Epithelial cell of proximal tubule (primary cell): ENCODE results near the gene FRMD3. TPM values are rescaled to one million over a fixed set of nuclear protein-coding genes. Genes with fewer than 3 reads are reported as not detected.

Experiments
- DNase-seq: peaks from one replicate; pipeline ENCODE4 v3.0.0-alpha.2; 2011; ENCODE audit warnings: low read depth
- H3K4me3 ChIP-seq: 2 replicates; pipeline ENCODE4 v1.5.1; 2011; ENCODE audit warnings: low read depth, mild to moderate bottlenecking, low read length
- CTCF ChIP-seq: conservative IDR thresholded peaks from 2 replicates; pipeline ENCODE4 v1.5.1; 2012; ENCODE audit warnings: low read depth, mild to moderate bottlenecking, low read length
- total RNA-seq: library from RNA; depleted of rRNA; stranded (reverse); fragments of >200 nt; gene quantifications from 2 replicates; pipeline ENCODE4 v1.2.3, GENCODE V29; 2015

FRMD3 gene
- total RNA-seq, 1 donor from 2014 or later, result 2.4 TPM

DNA sequence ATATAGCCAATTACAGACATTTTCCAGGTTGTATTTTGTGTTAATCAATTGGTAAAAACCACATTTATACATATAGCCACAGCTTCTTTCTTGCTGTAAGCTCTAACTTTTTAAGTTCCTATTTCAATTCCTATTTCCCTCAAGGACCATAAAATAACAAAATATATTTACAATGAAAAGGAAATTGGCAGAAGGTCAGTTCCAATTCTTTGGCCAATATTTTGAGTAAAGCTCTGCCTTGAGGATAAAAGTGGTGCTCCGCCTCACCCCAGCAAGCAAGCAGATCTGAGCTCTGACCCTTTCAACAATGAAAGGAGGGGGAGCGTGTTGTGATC is 271.9 kb downstream of the FRMD3 start:
- no peak overlapping the region for H3K4me3 ChIP-seq
- DNase-seq, result no peak
- TF ChIP-seq CTCF, result no peak

- TF ChIP-seq CTCF, result no peak
- no peak overlapping the region for H3K4me3 ChIP-seq
- DNase-seq, result no peak
These were observed 273.9 kb downstream of the FRMD3 start for GRCh38 chr9:83264315-83264714.

DNA sequence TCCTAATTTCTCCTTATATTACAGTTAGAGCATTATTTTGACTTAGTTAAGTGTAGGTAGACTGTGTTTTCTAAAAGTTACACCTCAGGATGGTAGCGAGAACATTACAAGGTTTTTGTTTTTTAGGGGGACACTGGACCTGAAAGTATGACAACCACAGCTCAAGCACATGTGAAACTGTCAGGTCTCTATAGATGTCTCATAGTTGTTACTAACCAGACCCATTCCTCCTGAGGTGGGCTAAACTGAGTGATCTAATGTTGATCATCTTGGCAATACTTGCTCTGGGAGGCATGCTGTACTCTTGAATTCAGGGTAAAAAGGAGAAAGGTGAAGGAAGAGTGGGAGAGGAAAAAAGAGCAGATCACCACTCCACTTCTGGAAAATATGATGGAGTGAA is 278.6 kb downstream of the FRMD3 start:
- H3K4me3 ChIP-seq, result no peak overlapping the region
- DNase-seq, result no peak
- no peak for TF ChIP-seq CTCF

GRCh38 chr9:83257937-83258891 is 280.0 kb downstream of the FRMD3 start:
- H3K4me3 ChIP-seq, result no peak overlapping the region
- no peak for TF ChIP-seq CTCF
- no peak for DNase-seq

DNA sequence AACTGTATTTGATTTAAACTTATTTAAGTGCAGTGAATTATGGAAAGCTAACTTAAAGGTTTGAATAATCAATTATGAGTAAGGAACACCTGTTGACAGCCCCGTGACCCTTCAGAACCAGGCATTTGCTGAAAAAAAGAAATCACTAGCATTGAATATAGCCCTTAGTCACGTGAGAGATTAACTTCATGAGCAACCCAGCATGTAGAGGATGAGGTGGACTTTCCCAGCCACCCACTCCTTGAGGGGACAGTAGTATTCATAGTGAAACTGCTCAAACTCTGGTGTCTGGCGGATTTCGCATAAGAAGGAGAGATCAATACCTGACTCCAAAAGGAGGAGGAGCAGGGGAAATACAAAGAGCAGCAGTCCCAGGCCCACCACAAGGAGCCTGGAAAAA is 290.5 kb downstream of the FRMD3 start:
- no peak for DNase-seq
- no peak for TF ChIP-seq CTCF
- no peak overlapping the region for H3K4me3 ChIP-seq

- no peak for DNase-seq
- no peak overlapping the region for H3K4me3 ChIP-seq
- TF ChIP-seq CTCF, result no peak
These were observed 292.1 kb downstream of the FRMD3 start for GRCh38 chr9:83245979-83246659.
